HepG2 (cell line): Measurements from ENCODE around the gene SOCS1. TPM values are rescaled to one million over a fixed set of nuclear protein-coding genes. Genes with fewer than 3 reads are reported as not detected.

Experiments used
- CHCHD3 ChIP-seq: sonication (generic); formaldehyde crosslinking; IDR thresholded peaks from 2 replicates; pipeline ENCODE4 v1.8.0; 2022; ENCODE audit warnings: mild to moderate bottlenecking, missing genetic modification reagents, moderate library complexity
- FOXC1 ChIP-seq: sonication (generic); formaldehyde crosslinking; IDR thresholded peaks from 2 replicates; pipeline ENCODE4 v1.8.0; 2022; ENCODE audit warnings: mild to moderate bottlenecking, missing genetic modification reagents, borderline replicate concordance
- FOXJ3 ChIP-seq: sonication (generic); formaldehyde crosslinking; IDR thresholded peaks from 2 replicates; pipeline ENCODE4 v1.4.0; 2020; ENCODE audit warnings: missing genetic modification reagents, mild to moderate bottlenecking, borderline replicate concordance
- HOXA3 ChIP-seq: sonication (generic); formaldehyde crosslinking; IDR thresholded peaks from 2 replicates; pipeline ENCODE4 v1.5.0; 2020; ENCODE audit warnings: missing genetic modification reagents
- HOXA9 ChIP-seq: sonication (generic); formaldehyde crosslinking; IDR thresholded peaks from 2 replicates; pipeline ENCODE4 v1.8.1; 2022; ENCODE audit warnings: missing genetic modification reagents, mild to moderate bottlenecking, moderate library complexity, borderline replicate concordance
- NFKBIZ ChIP-seq: IDR thresholded peaks from 2 replicates; pipeline ENCODE4 v1.6.1; 2018; ENCODE audit warnings: missing genetic modification reagents, missing compliant biosample characterization
- SMAD3 ChIP-seq: sonication (generic); formaldehyde crosslinking; IDR thresholded peaks from 2 replicates; pipeline ENCODE4 v1.4.0; 2020; ENCODE audit warnings: missing genetic modification reagents
- STAT5B ChIP-seq: sonication (generic); formaldehyde crosslinking; IDR thresholded peaks from 2 replicates; pipeline ENCODE4 v1.4.0; 2020; ENCODE audit warnings: missing genetic modification reagents
- ZC3H4 ChIP-seq: sonication (generic); formaldehyde crosslinking; IDR thresholded peaks from 2 replicates; pipeline ENCODE4 v1.4.0; 2020; ENCODE audit warnings: missing genetic modification reagents, borderline replicate concordance
- ZFP62 ChIP-seq: sonication (generic); formaldehyde crosslinking; IDR thresholded peaks from 2 replicates; pipeline ENCODE4 v1.4.0; 2020; ENCODE audit warnings: missing genetic modification reagents
- ZNF138 ChIP-seq: sonication (generic); formaldehyde crosslinking; IDR thresholded peaks from 2 replicates; pipeline ENCODE4 v1.5.0; 2020; ENCODE audit warnings: mild to moderate bottlenecking, low read depth, missing genetic modification reagents
- ZNF143 ChIP-seq: sonication (generic); formaldehyde crosslinking; IDR thresholded peaks from 2 replicates; pipeline ENCODE4 v1.4.0; 2020; ENCODE audit warnings: missing genetic modification reagents
- ZNF253 ChIP-seq: sonication (generic); formaldehyde crosslinking; IDR thresholded peaks from 2 replicates; pipeline ENCODE4 v1.8.0; 2022; ENCODE audit warnings: mild to moderate bottlenecking, missing genetic modification reagents, borderline replicate concordance
- ZNF614 ChIP-seq: IDR thresholded peaks from 2 replicates; pipeline ENCODE4 v1.6.1; 2018; ENCODE audit warnings: missing biosample characterization, missing genetic modification reagents, inconsistent platforms, borderline replicate concordance
- polyA plus RNA-seq, 8 experiments: library from polyadenylated mRNA; depleted of rRNA in 3 of 8; stranded (reverse) in 7 of 8; unstranded in 1 of 8; fragments of >200 nt; fragmentation: Illumina TruSeq in 4 of 8; extraction: Trizol in 4 of 8; gene quantifications; 2 replicates each; pipeline versions ENCODE4 v1.2.1 to v1.2.3, GENCODE V29; 2011 to 2016; ENCODE audit warnings: low read depth in 4 of 8, missing spikeins in 1 of 8, mixed read lengths in 1 of 8; ENCODE audit not compliant: insufficient read depth in 1 of 8
- total RNA-seq, 5 experiments: library from RNA; depleted of rRNA; stranded (reverse); fragments of >200 nt; fragmentation: Illumina TruSeq; extraction: Trizol; gene quantifications; 2 replicates each; pipeline ENCODE4 v1.2.3, GENCODE V29; 2016; ENCODE audit warnings: low read depth in 1 of 5
- TF ChIP-seq, protein P1 (sequence below): sonication (generic); formaldehyde crosslinking; conservative IDR thresholded peaks from 2 replicates; pipeline ENCODE4 v1.4.0; 2020; ENCODE audit warnings: mild to moderate bottlenecking, missing genetic modification reagents, moderate library complexity
- TF ChIP-seq, protein P2 (sequence below): sonication (generic); formaldehyde crosslinking; IDR thresholded peaks from 2 replicates; pipeline ENCODE4 v1.4.0; 2020; ENCODE audit warnings: mild to moderate bottlenecking, missing genetic modification reagents, borderline replicate concordance
- TF ChIP-seq, protein P3 (sequence below): sonication (generic); formaldehyde crosslinking; IDR thresholded peaks from 2 replicates; pipeline ENCODE4 v1.9.0; 2022; ENCODE audit warnings: missing genetic modification reagents, mild to moderate bottlenecking, borderline replicate concordance
- TF ChIP-seq, protein P4 (sequence below): sonication (generic); formaldehyde crosslinking; IDR thresholded peaks from 2 replicates; pipeline ENCODE4 v1.5.1; 2020; ENCODE audit warnings: missing genetic modification reagents, mild to moderate bottlenecking, borderline replicate concordance

Gene SOCS1
- total and polyA plus RNA-seq, 2 of the 13 experiments (the other 11 are each of a cell fraction or from before 2014, with no cell fraction given), result 5.3 to 6.3 TPM

DNA sequence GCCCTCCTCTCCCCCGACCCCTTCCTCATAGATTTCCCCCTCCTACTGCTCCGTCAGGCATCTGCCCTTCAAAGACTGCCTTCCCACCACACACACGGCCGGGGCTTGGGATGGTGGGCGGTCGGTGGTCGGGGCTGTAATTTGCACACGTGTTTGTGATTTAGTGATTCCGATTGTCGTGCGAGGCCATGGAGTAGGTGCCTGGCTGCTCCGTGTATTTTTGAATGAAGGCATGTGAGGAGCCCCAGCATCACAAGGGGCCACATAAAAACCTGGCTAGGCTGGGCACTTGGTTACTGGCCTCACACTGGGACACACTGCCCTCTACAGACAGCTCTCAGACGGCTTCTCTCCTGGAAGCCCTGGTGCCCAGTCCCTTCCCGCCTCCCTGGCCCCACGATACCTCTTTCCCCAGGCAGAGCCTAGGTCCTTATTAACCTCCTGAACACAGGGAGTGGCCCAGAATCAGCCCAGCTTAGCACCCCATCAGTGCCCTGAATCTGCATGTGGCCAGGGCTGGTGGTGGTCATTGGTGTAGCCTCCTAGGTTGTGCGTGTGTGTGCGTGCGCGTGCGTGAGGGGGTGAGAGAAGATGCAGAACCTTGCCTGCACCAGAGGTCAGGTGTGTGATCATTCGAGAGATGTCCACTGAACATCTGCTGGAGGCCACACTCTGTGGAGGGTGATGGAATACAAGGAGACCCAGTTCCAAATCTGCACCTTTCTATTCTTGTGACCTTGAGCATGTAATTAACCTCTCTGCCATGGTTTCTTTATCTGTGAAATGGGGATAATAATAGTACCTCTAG is 1.3 kb upstream of the SOCS1 start (continued):
- TF ChIP-seq, protein P1, sequence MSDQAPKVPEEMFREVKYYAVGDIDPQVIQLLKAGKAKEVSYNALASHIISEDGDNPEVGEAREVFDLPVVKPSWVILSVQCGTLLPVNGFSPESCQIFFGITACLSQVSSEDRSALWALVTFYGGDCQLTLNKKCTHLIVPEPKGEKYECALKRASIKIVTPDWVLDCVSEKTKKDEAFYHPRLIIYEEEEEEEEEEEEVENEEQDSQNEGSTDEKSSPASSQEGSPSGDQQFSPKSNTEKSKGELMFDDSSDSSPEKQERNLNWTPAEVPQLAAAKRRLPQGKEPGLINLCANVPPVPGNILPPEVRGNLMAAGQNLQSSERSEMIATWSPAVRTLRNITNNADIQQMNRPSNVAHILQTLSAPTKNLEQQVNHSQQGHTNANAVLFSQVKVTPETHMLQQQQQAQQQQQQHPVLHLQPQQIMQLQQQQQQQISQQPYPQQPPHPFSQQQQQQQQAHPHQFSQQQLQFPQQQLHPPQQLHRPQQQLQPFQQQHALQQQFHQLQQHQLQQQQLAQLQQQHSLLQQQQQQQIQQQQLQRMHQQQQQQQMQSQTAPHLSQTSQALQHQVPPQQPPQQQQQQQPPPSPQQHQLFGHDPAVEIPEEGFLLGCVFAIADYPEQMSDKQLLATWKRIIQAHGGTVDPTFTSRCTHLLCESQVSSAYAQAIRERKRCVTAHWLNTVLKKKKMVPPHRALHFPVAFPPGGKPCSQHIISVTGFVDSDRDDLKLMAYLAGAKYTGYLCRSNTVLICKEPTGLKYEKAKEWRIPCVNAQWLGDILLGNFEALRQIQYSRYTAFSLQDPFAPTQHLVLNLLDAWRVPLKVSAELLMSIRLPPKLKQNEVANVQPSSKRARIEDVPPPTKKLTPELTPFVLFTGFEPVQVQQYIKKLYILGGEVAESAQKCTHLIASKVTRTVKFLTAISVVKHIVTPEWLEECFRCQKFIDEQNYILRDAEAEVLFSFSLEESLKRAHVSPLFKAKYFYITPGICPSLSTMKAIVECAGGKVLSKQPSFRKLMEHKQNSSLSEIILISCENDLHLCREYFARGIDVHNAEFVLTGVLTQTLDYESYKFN (CRISPR knock-in tag), result peak; percentile 69; the same call in 1 of the 2 replicates
- TF ChIP-seq ZFP62 (CRISPR knock-in tag) (no peak), SMAD3 (CRISPR knock-in tag) (no peak), ZNF138 (CRISPR knock-in tag) (no peak; the same call in 1 of the 2 replicates), STAT5B (CRISPR knock-in tag) (no peak), ZC3H4 (peak; percentile 70; the same call in 1 of the 2 replicates), ZNF253 (CRISPR knock-in tag) (peak; percentile 80; the same call in 1 of the 2 replicates), ZNF614 (peak; percentile 13; the same call in 1 of the 2 replicates), FOXC1 (CRISPR knock-in tag) (peak; percentile 83), FOXJ3 (0 out of 2 replicates have a peak, but pooled peaks have one; percentile 63), ZNF143 (CRISPR knock-in tag) (peak; percentile 60; the same call in 1 of the 2 replicates), NFKBIZ (CRISPR knock-in tag) (peak; percentile 29; the same call in 1 of the 2 replicates), HOXA9 (CRISPR knock-in tag) (peak; percentile 91), HOXA3 (CRISPR knock-in tag) (peak; percentile 82), CHCHD3 (no peak)
- TF ChIP-seq, protein P2, sequence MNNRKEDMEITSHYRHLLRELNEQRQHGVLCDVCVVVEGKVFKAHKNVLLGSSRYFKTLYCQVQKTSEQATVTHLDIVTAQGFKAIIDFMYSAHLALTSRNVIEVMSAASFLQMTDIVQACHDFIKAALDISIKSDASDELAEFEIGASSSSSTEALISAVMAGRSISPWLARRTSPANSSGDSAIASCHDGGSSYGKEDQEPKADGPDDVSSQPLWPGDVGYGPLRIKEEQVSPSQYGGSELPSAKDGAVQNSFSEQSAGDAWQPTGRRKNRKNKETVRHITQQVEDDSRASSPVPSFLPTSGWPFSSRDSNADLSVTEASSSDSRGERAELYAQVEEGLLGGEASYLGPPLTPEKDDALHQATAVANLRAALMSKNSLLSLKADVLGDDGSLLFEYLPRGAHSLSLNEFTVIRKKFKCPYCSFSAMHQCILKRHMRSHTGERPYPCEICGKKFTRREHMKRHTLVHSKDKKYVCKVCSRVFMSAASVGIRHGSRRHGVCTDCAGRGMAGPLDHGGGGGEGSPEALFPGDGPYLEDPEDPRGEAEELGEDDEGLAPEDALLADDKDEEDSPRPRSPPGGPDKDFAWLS (CRISPR knock-in tag), result 0 out of 2 replicates have a peak, but pooled peaks have one; percentile 88
- TF ChIP-seq, protein P3, sequence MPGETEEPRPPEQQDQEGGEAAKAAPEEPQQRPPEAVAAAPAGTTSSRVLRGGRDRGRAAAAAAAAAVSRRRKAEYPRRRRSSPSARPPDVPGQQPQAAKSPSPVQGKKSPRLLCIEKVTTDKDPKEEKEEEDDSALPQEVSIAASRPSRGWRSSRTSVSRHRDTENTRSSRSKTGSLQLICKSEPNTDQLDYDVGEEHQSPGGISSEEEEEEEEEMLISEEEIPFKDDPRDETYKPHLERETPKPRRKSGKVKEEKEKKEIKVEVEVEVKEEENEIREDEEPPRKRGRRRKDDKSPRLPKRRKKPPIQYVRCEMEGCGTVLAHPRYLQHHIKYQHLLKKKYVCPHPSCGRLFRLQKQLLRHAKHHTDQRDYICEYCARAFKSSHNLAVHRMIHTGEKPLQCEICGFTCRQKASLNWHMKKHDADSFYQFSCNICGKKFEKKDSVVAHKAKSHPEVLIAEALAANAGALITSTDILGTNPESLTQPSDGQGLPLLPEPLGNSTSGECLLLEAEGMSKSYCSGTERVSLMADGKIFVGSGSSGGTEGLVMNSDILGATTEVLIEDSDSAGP (CRISPR knock-in tag), result peak; percentile 89
- TF ChIP-seq, protein P4, sequence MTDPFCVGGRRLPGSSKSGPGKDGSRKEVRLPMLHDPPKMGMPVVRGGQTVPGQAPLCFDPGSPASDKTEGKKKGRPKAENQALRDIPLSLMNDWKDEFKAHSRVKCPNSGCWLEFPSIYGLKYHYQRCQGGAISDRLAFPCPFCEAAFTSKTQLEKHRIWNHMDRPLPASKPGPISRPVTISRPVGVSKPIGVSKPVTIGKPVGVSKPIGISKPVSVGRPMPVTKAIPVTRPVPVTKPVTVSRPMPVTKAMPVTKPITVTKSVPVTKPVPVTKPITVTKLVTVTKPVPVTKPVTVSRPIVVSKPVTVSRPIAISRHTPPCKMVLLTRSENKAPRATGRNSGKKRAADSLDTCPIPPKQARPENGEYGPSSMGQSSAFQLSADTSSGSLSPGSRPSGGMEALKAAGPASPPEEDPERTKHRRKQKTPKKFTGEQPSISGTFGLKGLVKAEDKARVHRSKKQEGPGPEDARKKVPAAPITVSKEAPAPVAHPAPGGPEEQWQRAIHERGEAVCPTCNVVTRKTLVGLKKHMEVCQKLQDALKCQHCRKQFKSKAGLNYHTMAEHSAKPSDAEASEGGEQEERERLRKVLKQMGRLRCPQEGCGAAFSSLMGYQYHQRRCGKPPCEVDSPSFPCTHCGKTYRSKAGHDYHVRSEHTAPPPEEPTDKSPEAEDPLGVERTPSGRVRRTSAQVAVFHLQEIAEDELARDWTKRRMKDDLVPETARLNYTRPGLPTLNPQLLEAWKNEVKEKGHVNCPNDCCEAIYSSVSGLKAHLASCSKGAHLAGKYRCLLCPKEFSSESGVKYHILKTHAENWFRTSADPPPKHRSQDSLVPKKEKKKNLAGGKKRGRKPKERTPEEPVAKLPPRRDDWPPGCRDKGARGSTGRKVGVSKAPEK (CRISPR knock-in tag), result 0 out of 2 replicates have a peak, but pooled peaks have one; percentile 69
